Mesendoderm (in vitro differentiated cells): ENCODE results near the gene UBXN6.

Experiments used
- DNase-seq: peaks from one replicate; pipeline ENCODE4 v3.0.0; 2013
- H2AK5ac ChIP-seq: 2 replicates; pipeline ENCODE4 v1.6.1; 2013; ENCODE audit warnings: low read length, inconsistent platforms
- H2BK120ac ChIP-seq: 2 replicates; pipeline ENCODE4 v1.6.1; 2013; ENCODE audit warnings: low read depth, mild to moderate bottlenecking, low read length, moderate library complexity, mixed read lengths
- H2BK15ac ChIP-seq: replicated peaks from 2 replicates; pipeline ENCODE4 v1.6.1; 2013; ENCODE audit warnings: low read depth, mild to moderate bottlenecking, moderate library complexity
- H2BK5ac ChIP-seq: 2 replicates; pipeline ENCODE4 v1.6.1; 2013; ENCODE audit warnings: low read length, inconsistent platforms
- H3K18ac ChIP-seq: 2 replicates; pipeline ENCODE4 v1.6.1; 2013; ENCODE audit warnings: mild to moderate bottlenecking, low read length, mixed read lengths
- H3K23ac ChIP-seq: one replicate; pipeline ENCODE4 v1.6.1; 2013; ENCODE audit warnings: low read length
- H3K27ac ChIP-seq: 2 replicates; pipeline ENCODE4 v1.5.1; 2013; ENCODE audit warnings: low read depth, mild to moderate bottlenecking, inconsistent platforms, low read length, moderate library complexity
- H3K27me3 ChIP-seq: 2 replicates; pipeline ENCODE4 v1.6.1; 2013; ENCODE audit warnings: low read length, control low read depth, mild to moderate bottlenecking, inconsistent platforms; ENCODE audit not compliant: insufficient read depth, poor library complexity
- H3K36me3 ChIP-seq: 2 replicates; pipeline ENCODE4 v1.6.1; 2013; ENCODE audit warnings: low read length, inconsistent platforms; ENCODE audit not compliant: control insufficient read depth, insufficient read depth
- H3K4ac ChIP-seq: one replicate; pipeline ENCODE4 v1.6.1; 2013; ENCODE audit warnings: low read depth, mild to moderate bottlenecking, low read length, moderate library complexity
- H3K4me1 ChIP-seq: 2 replicates; pipeline ENCODE4 v1.6.1; 2013; ENCODE audit warnings: low read depth, low read length, inconsistent platforms; ENCODE audit not compliant: control insufficient read depth
- H3K4me2 ChIP-seq: 2 replicates; pipeline ENCODE4 v1.6.1; 2013; ENCODE audit warnings: low read length
- H3K4me3 ChIP-seq: 2 replicates; pipeline ENCODE4 v1.5.1; 2013; ENCODE audit warnings: mild to moderate bottlenecking, low read length
- H3K56ac ChIP-seq: one replicate; pipeline ENCODE4 v1.6.1; 2013; ENCODE audit warnings: low read length
- H3K79me1 ChIP-seq: 2 replicates; pipeline ENCODE4 v1.6.1; 2013; ENCODE audit warnings: low read length, inconsistent platforms
- H3K79me2 ChIP-seq: 2 replicates; pipeline ENCODE4 v1.6.1; 2013; ENCODE audit warnings: mild to moderate bottlenecking, low read length; ENCODE audit not compliant: control insufficient read depth, insufficient read depth
- H3K9ac ChIP-seq: 2 replicates; pipeline ENCODE4 v1.6.1; 2013; ENCODE audit warnings: low read length, inconsistent platforms
- H4K5ac ChIP-seq: one replicate; pipeline ENCODE4 v1.6.1; 2013; ENCODE audit warnings: low read length
- H4K8ac ChIP-seq: one replicate; pipeline ENCODE4 v1.6.1; 2013; ENCODE audit warnings: low read depth, mild to moderate bottlenecking, control low read depth, low read length, moderate library complexity
- WGBS: extraction: QIAGEN DNeasy Blood & Tissue Kit; methylation state at CpG from one replicate; pipeline ENCODE4 v1.1.7; 2013; ENCODE audit warnings: low lambda C conversion rate, missing lambda C conversion rate; ENCODE audit not compliant: insufficient coverage; ENCODE audit errors: extremely low coverage; 5-methylcytosine and 5-hydroxymethylcytosine counted together

The UBXN6 gene

GRCh38 chr19:4405977-4406376 lies 51.6 kb downstream of the UBXN6 start:
- peaks cover 4% of the 10 kb centered on the region for H3K79me1 ChIP-seq
- H3K4me1 ChIP-seq: peaks cover 9% of the 10 kb centered on the region
- DNase-seq: no peak
- no peak overlapping the region for H3K23ac ChIP-seq
- H3K18ac ChIP-seq: no peak overlapping the region
- no peak overlapping the region for H3K9ac ChIP-seq
- no peak overlapping the region for H2BK15ac ChIP-seq
- H2AK5ac ChIP-seq: no peak overlapping the region
- no peak overlapping the region for H4K8ac ChIP-seq
- no CpG with 5 or more reads among the region's 8 CpGs for WGBS
- H3K4ac ChIP-seq: no peak overlapping the region
- H2BK120ac ChIP-seq: no peak overlapping the region
- no peaks in the 10 kb centered on the region for H3K27me3 ChIP-seq
- H3K36me3 ChIP-seq: peaks cover 3% of the 10 kb centered on the region
- H2BK5ac ChIP-seq: no peak overlapping the region
- no peak overlapping the region for H3K56ac ChIP-seq
- H3K4me2 ChIP-seq: no peak overlapping the region
- H3K79me2 ChIP-seq: peaks cover 62% of the 10 kb centered on the region
- no peak overlapping the region for H3K27ac ChIP-seq
- no peak overlapping the region for H3K4me3 ChIP-seq
- no peak overlapping the region for H4K5ac ChIP-seq

- peak overlapping the region; percentile 6 for H2AK5ac ChIP-seq
- no CpG with 5 or more reads among the region's 32 CpGs for WGBS
- H3K56ac ChIP-seq: peak overlapping the region; percentile 95
- DNase-seq: peak; percentile 56
- no peaks in the 10 kb centered on the region for H3K27me3 ChIP-seq
- H2BK15ac ChIP-seq: no peak overlapping the region
- H4K5ac ChIP-seq: no peak overlapping the region
- peak overlapping the region; percentile 2 for H2BK120ac ChIP-seq
- H3K79me2 ChIP-seq: peaks cover 58% of the 10 kb centered on the region
- peaks cover 6% of the 10 kb centered on the region for H3K79me1 ChIP-seq
- peak overlapping the region; percentile 14 for H3K27ac ChIP-seq
- peak overlapping the region; percentile 82 for H3K4ac ChIP-seq
- peak overlapping the region; percentile 88 for H3K4me3 ChIP-seq
- H3K9ac ChIP-seq: peak overlapping the region; percentile 98
- no peaks in the 10 kb centered on the region for H3K4me1 ChIP-seq
- peak overlapping the region; percentile 86 for H3K18ac ChIP-seq
- peak overlapping the region; percentile 91 for H3K4me2 ChIP-seq
- peak overlapping the region; percentile 7 for H2BK5ac ChIP-seq
- no peaks in the 10 kb centered on the region for H3K36me3 ChIP-seq
- H4K8ac ChIP-seq: no peak overlapping the region
- peak overlapping the region; percentile 3 for H3K23ac ChIP-seq
Observed at GRCh38 chr19:4403005-4403761, 54.4 kb downstream of the UBXN6 start.

- peak within 1 kb of the TSS; percentile 95 for H3K56ac ChIP-seq
- no peaks in the 10 kb centered on the region for H3K4me1 ChIP-seq
- peak within 1 kb of the TSS; percentile 6 for H2AK5ac ChIP-seq
- H3K27ac ChIP-seq: peak within 1 kb of the TSS; percentile 14
- H3K4me2 ChIP-seq: peak within 1 kb of the TSS; percentile 91
- peak within 1 kb of the TSS; percentile 86 for H3K18ac ChIP-seq
- H2BK5ac ChIP-seq: peak within 1 kb of the TSS; percentile 7
- H3K9ac ChIP-seq: peak within 1 kb of the TSS; percentile 98
- peak within 1 kb of the TSS; percentile 2 for H2BK120ac ChIP-seq
- peaks cover 12% of the 10 kb centered on the region for H3K79me1 ChIP-seq
- no peak within 1 kb of the TSS for H4K8ac ChIP-seq
- peaks cover 64% of the 10 kb centered on the region for H3K79me2 ChIP-seq
- no peak within 1 kb of the TSS for H4K5ac ChIP-seq
- peak; percentile 100 for DNase-seq
- H3K4ac ChIP-seq: peak within 1 kb of the TSS; percentile 82
- no CpG with 5 or more reads among the region's 84 CpGs for WGBS
- H3K4me3 ChIP-seq: peak within 1 kb of the TSS; percentile 88
- H3K36me3 ChIP-seq: no peaks in the 10 kb centered on the region
- H2BK15ac ChIP-seq: no peak within 1 kb of the TSS
- H3K23ac ChIP-seq: peak within 1 kb of the TSS; percentile 3
- H3K27me3 ChIP-seq: no peaks in the 10 kb centered on the region
Observed at GRCh38 chr19:4402171-4403004, 55.2 kb downstream of the UBXN6 start, which contains the start of gene CHAF1A. Gene CHAF1A, plus strand, starts transcription at chr19:4402640. Its CDS starts 123 bp downstream, at chr19:4402763.

GRCh38 chr19:4401769-4402170 lies 55.8 kb downstream of the UBXN6 start:
- WGBS: no CpG with 5 or more reads among the region's 8 CpGs
- no peak overlapping the region for H4K8ac ChIP-seq
- H3K4me1 ChIP-seq: no peaks in the 10 kb centered on the region
- no peak overlapping the region for H2BK15ac ChIP-seq
- H2BK120ac ChIP-seq: no peak overlapping the region
- H3K27me3 ChIP-seq: no peaks in the 10 kb centered on the region
- H3K4me2 ChIP-seq: peak overlapping the region; percentile 46
- H3K4me3 ChIP-seq: no peak overlapping the region
- H3K79me1 ChIP-seq: peaks cover 16% of the 10 kb centered on the region
- no peak overlapping the region for H3K27ac ChIP-seq
- peak overlapping the region; percentile 59 for H3K56ac ChIP-seq
- no peak overlapping the region for H3K18ac ChIP-seq
- H2AK5ac ChIP-seq: no peak overlapping the region
- H3K9ac ChIP-seq: peak overlapping the region; percentile 57
- H3K4ac ChIP-seq: no peak overlapping the region
- no peak for DNase-seq
- no peaks in the 10 kb centered on the region for H3K36me3 ChIP-seq
- H2BK5ac ChIP-seq: no peak overlapping the region
- no peak overlapping the region for H4K5ac ChIP-seq
- H3K79me2 ChIP-seq: peaks cover 62% of the 10 kb centered on the region
- H3K23ac ChIP-seq: no peak overlapping the region

- Histone ChIP-seq H3K4ac (peak within 1 kb of the TSS; percentile 77), H2BK5ac (peak within 1 kb of the TSS; percentile 33), H3K56ac (peak within 1 kb of the TSS; percentile 95), H2BK120ac (no peak within 1 kb of the TSS), H3K4me2 (peak within 1 kb of the TSS; percentile 99), H3K9ac (peak within 1 kb of the TSS; percentile 96), H4K5ac (no peak within 1 kb of the TSS), H3K27me3 (no peaks in the 10 kb centered on the region), H2AK5ac (no peak within 1 kb of the TSS), H3K4me3 (peak within 1 kb of the TSS; percentile 93), H3K36me3 (no peaks in the 10 kb centered on the region), H3K4me1 (no peaks in the 10 kb centered on the region), H4K8ac (peak within 1 kb of the TSS; percentile 60), H3K18ac (peak within 1 kb of the TSS; percentile 85), H3K79me2 (peaks cover 52% of the 10 kb centered on the region), H3K79me1 (peaks cover 16% of the 10 kb centered on the region), H2BK15ac (no peak within 1 kb of the TSS), H3K27ac (no peak within 1 kb of the TSS), H3K23ac (peak within 1 kb of the TSS; percentile 81)
- peak; percentile 93 for DNase-seq
- WGBS: no CpG with 5 or more reads among the region's 90 CpGs
Observed at GRCh38 chr19:4400135-4400936, 57.3 kb downstream of the UBXN6 start, which contains the start of gene SH3GL1. Gene SH3GL1, minus strand, starts transcription at chr19:4400547. Its CDS starts 179 bp downstream, at chr19:4400368.
